GM12891 (cell line): ENCODE measurements around the gene TMEM120A.

Experiments used
- POLR2A ChIP-seq: IDR thresholded peaks from 2 replicates; pipeline ENCODE4 v1.6.1; 2011; ENCODE audit warnings: low read depth, low read length, control low read depth
- POLR2AphosphoS5 ChIP-seq: IDR thresholded peaks from 2 replicates; pipeline ENCODE4 v1.6.1; 2011; ENCODE audit warnings: low read depth, low read length, control low read depth

GRCh38 chr7:75991531-75992082, 2.8 kb downstream of the TMEM120A start:
- TF ChIP-seq POLR2A (no peak), POLR2AphosphoS5 (no peak)
